ENCODE results near the gene GUCA1A.

DNA sequence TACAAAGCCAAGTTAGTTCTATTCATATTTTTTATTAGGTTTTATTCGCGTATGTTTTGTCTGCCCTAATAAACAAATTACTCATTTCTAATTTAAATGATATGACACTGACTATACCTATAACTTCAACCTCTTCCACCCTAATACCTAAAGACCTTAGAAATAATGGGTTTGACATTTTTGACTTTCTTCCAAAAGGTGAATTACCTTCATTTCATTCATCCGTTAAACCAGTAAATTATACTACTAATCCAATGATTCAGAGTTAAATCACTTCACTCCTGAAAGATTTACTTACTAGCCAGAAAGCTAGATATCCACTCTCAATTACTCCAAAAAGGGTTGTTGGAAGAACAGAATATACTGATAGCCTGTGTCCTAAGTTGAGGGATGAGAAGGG lies 39.3 kb downstream of the GUCA1A start:
- TF ChIP-seq POLR2AphosphoS5 (IDR thresholded peaks at IDR 0.05) (no peak), CTCF (IDR thresholded peaks at IDR 0.05) (no peak), EP300 (IDR thresholded peaks at IDR 0.05) (no peak), POLR2A (IDR thresholded peaks at IDR 0.05) (no peak)

All from stomach (tissue), 4 donors.